Frontal cortex (tissue), 4 donors: ENCODE measurements around the gene SEMA6A. TPM values are rescaled to one million over a fixed set of nuclear protein-coding genes. Genes with fewer than 3 reads are reported as not detected.
"Not testable (repeated sequence)": the region's sequence is repeated elsewhere in the genome, so short reads cannot be mapped to it uniquely, and the experiment has no call there.

Experiments used
- DNase-seq, 2 donors: peaks; one replicate each; pipeline ENCODE4 v3.0.0; 2012; ENCODE audit warnings: low spot score in 2 of 2
- FAIRE-seq: peaks from 2 replicates; lab custom pipeline; 2012; peaks lifted over from hg19 to GRCh38; lab: Jason Lieb, UNC
- total RNA-seq: library from RNA; depleted of rRNA; stranded (reverse); fragments of >200 nt; gene quantifications from one replicate; pipeline ENCODE4 v1.2.3, GENCODE V29; 2014
- donor health status: control.
- donor health status: control.
- donor health status: control.

Gene SEMA6A
- total RNA-seq, 1 donor from 2014 or later = 15.5 TPM

- FAIRE-seq = no peak
- DNase-seq = no peak
These were observed 45.9 kb downstream of the SEMA6A start for GRCh38 chr5:116528519-116529234.

GRCh38 chr5:116527582-116527981 is 47.0 kb downstream of the SEMA6A start:
- FAIRE-seq = no peak
- no peak for DNase-seq

- no peak for DNase-seq
- no peak for FAIRE-seq
These were observed 48.9 kb downstream of the SEMA6A start for GRCh38 chr5:116525674-116526073.

- FAIRE-seq (no peak), DNase-seq (no peak)
These were observed 49.7 kb downstream of the SEMA6A start for GRCh38 chr5:116524966-116525365.

GRCh38 chr5:116524051-116524904 is 50.3 kb downstream of the SEMA6A start:
- FAIRE-seq = no peak
- no peak for DNase-seq

GRCh38 chr5:116523182-116523581 is 51.4 kb downstream of the SEMA6A start:
- not testable (repeated sequence) for FAIRE-seq, DNase-seq

- no peak for FAIRE-seq
- no peak for DNase-seq
These were observed 52.1 kb downstream of the SEMA6A start for GRCh38 chr5:116522356-116523136.

- FAIRE-seq = no peak
- no peak for DNase-seq
These were observed 53.3 kb downstream of the SEMA6A start for GRCh38 chr5:116521173-116521872.

GRCh38 chr5:116520771-116521170 is 53.9 kb downstream of the SEMA6A start:
- no peak for FAIRE-seq

GRCh38 chr5:116518423-116518822 is 56.2 kb downstream of the SEMA6A start:
- DNase-seq (no peak), FAIRE-seq (no peak)

More at GRCh38 chr5:116520771-116521170, 53.9 kb downstream of the SEMA6A start:
- no peak for DNase-seq

- FAIRE-seq (no peak), DNase-seq (no peak)
These were observed 57.1 kb downstream of the SEMA6A start for GRCh38 chr5:116517488-116517887.

- FAIRE-seq (no peak), DNase-seq (no peak)
These were observed 58.6 kb downstream of the SEMA6A start for GRCh38 chr5:116516021-116516420.

GRCh38 chr5:116514421-116514970 is 60.1 kb downstream of the SEMA6A start:
- FAIRE-seq (no peak), DNase-seq (no peak)

- FAIRE-seq (no peak), DNase-seq (no peak)
These were observed 64.1 kb downstream of the SEMA6A start for GRCh38 chr5:116510517-116510916.

GRCh38 chr5:116509483-116510244 is 65.0 kb downstream of the SEMA6A start:
- FAIRE-seq = no peak

GRCh38 chr5:116508835-116509234 is 65.8 kb downstream of the SEMA6A start:
- FAIRE-seq (no peak), DNase-seq (no peak)

More at GRCh38 chr5:116509483-116510244, 65.0 kb downstream of the SEMA6A start:
- no peak for DNase-seq

GRCh38 chr5:116507941-116508655 is 66.5 kb downstream of the SEMA6A start:
- no peak for DNase-seq
- FAIRE-seq = no peak

- DNase-seq (no peak), FAIRE-seq (no peak)
These were observed 67.5 kb downstream of the SEMA6A start for GRCh38 chr5:116507051-116507537.
